Endothelial cell of umbilical vein (primary cell): ENCODE results near the gene SEC14L1. TPM values are rescaled to one million over a fixed set of nuclear protein-coding genes. Genes with fewer than 3 reads are reported as not detected.
A peak's percentile ranks its signal among the peaks of the same experiment; 100 is the strongest.

Experiments used
- BruUV-seq: library from RNA; stranded (reverse); fragments of 400-500 nt; replicated peaks from 2 replicates; lab custom pipeline; 2021; lab: Mats Ljungman, UMichigan
- CTCF ChIA-PET: fragments of 300-600, 350-600 bp; sonication (Branson Sonifier 250); formaldehyde crosslinking; loops from one replicate; lab custom pipeline; 2021; ENCODE audit warnings: antibody characterized with exemption, inconsistent platforms; lab: Charles Lee
- POLR2A ChIA-PET: fragments of 300-600, 350-600 bp; sonication (Branson Sonifier 250); formaldehyde crosslinking; loops from one replicate; lab custom pipeline; 2021; ENCODE audit warnings: antibody characterized with exemption, inconsistent platforms; lab: Charles Lee
- DNase-seq: peaks from one replicate; pipeline ENCODE4 v3.0.0-alpha.2; 2011; ENCODE audit warnings: low read depth, low spot score
- FAIRE-seq: peaks from 2 replicates; lab custom pipeline; 2011; peaks lifted over from hg19 to GRCh38; lab: Jason Lieb, UNC
- H2AFZ ChIP-seq: 2 replicates; pipeline ENCODE4 v1.6.0; 2012; ENCODE audit warnings: low read depth, low read length, control low read depth, inconsistent platforms
- H3K27ac ChIP-seq: 2 replicates; pipeline ENCODE4 v1.5.1; 2011; ENCODE audit warnings: low read depth, mild to moderate bottlenecking, control low read depth, low read length, moderate library complexity; ENCODE audit not compliant: insufficient read depth
- H3K27me3 ChIP-seq, 2 experiments: 2 replicates each; pipeline versions ENCODE4 v1.6.0 to v1.6.1; 2011; ENCODE audit warnings: low read length in 2 of 2, mixed read lengths in 1 of 2; ENCODE audit not compliant: control insufficient read depth in 2 of 2, insufficient read depth in 2 of 2
- H3K36me3 ChIP-seq, 2 experiments: 2 replicates in 1 of 2; 3 replicates in 1 of 2; pipeline ENCODE4 v1.5.1; 2011; ENCODE audit warnings: low read length in 2 of 2, mild to moderate bottlenecking in 1 of 2, moderate library complexity in 1 of 2; ENCODE audit not compliant: control insufficient read depth in 2 of 2, insufficient read depth in 2 of 2; ENCODE audit errors: extremely low read depth in 1 of 2
- H3K4me1 ChIP-seq: 3 replicates; pipeline ENCODE4 v1.5.1; 2011; ENCODE audit warnings: mild to moderate bottlenecking, low read length; ENCODE audit not compliant: control insufficient read depth, insufficient read depth; ENCODE audit errors: extremely low read depth
- H3K4me2 ChIP-seq: 2 replicates; pipeline ENCODE4 v1.6.1; 2011; ENCODE audit warnings: low read length, control low read depth, mixed read lengths; ENCODE audit not compliant: insufficient read depth
- H3K4me3 ChIP-seq, 3 experiments: fragments of 200-600 bp in 1 of 3; sonication (generic), shearing (Covaris generic) in 1 of 3; replicated peaks in 1 of 3; 2 replicates each; pipeline ENCODE4 v1.5.1; 2011 to 2016; ENCODE audit warnings: control low read depth in 3 of 3, low read length in 3 of 3, mild to moderate bottlenecking in 2 of 3, inconsistent platforms in 1 of 3, low read depth in 1 of 3, moderate library complexity in 1 of 3; ENCODE audit not compliant: insufficient read depth in 1 of 3
- H3K79me2 ChIP-seq: 2 replicates; pipeline ENCODE4 v1.6.0; 2012; ENCODE audit warnings: low read length, inconsistent platforms; ENCODE audit not compliant: control insufficient read depth, insufficient read depth
- H3K9ac ChIP-seq: replicated peaks from 2 replicates; pipeline ENCODE3; 2011; ENCODE audit warnings: low read length, control low read depth; ENCODE audit not compliant: insufficient read depth; ENCODE audit errors: extremely low read depth
- H3K9me1 ChIP-seq: replicated peaks from 3 replicates; pipeline ENCODE4 v1.6.0; 2011; ENCODE audit warnings: mild to moderate bottlenecking, low read length; ENCODE audit not compliant: control insufficient read depth, insufficient read depth; ENCODE audit errors: extremely low read depth
- H3K9me3 ChIP-seq: replicated peaks from 2 replicates; pipeline ENCODE4 v1.5.1; 2012; ENCODE audit warnings: low read length, inconsistent platforms; ENCODE audit not compliant: control insufficient read depth, insufficient read depth
- H4K20me1 ChIP-seq: replicated peaks from 2 replicates; pipeline ENCODE3; 2011; ENCODE audit warnings: mild to moderate bottlenecking, low read length; ENCODE audit not compliant: control insufficient read depth, insufficient read depth; ENCODE audit errors: extremely low read depth
- EZH2 ChIP-seq: IDR thresholded peaks from 2 replicates; pipeline ENCODE4 v1.6.1; 2012; ENCODE audit warnings: borderline replicate concordance, low read depth, mild to moderate bottlenecking, moderate library complexity, low read length, inconsistent platforms; ENCODE audit not compliant: severe bottlenecking
- FOS ChIP-seq: IDR thresholded peaks from 2 replicates; pipeline ENCODE4 v1.6.1; 2011; ENCODE audit warnings: mild to moderate bottlenecking, low read length, moderate library complexity, borderline replicate concordance; ENCODE audit not compliant: insufficient read depth
- GATA2 ChIP-seq: IDR thresholded peaks from 2 replicates; pipeline ENCODE4 v1.7.0; 2011; ENCODE audit warnings: low read depth, mild to moderate bottlenecking, moderate library complexity, mixed read lengths, low read length; ENCODE audit not compliant: insufficient read length, insufficient read depth
- JUN ChIP-seq: IDR thresholded peaks from 2 replicates; pipeline ENCODE4 v1.6.1; 2011; ENCODE audit warnings: borderline replicate concordance, low read depth; ENCODE audit not compliant: insufficient read length, insufficient read depth
- MYC ChIP-seq: IDR thresholded peaks from one replicate; pipeline ENCODE4 v1.6.1; 2011; ENCODE audit warnings: mild to moderate bottlenecking, low read depth, low read length
- POLR2A ChIP-seq: IDR thresholded peaks from 2 replicates; pipeline ENCODE4 v1.6.1; 2012; ENCODE audit warnings: low read depth, mild to moderate bottlenecking, control low read depth, low read length
- POLR2AphosphoS5 ChIP-seq: IDR thresholded peaks from 2 replicates; pipeline ENCODE4 v1.6.1; 2012; ENCODE audit warnings: low read depth, mild to moderate bottlenecking, control low read depth, low read length, moderate library complexity; ENCODE audit not compliant: insufficient read depth
- dilution Hi-C: fragments of 300-500 bp; cut with MboI; formaldehyde crosslinking; loops from one replicate; pipeline ENCODE4 v1.15.0; 2019; ENCODE audit warnings: low sequenced_read_pairs; ENCODE audit not compliant: extremely low pct_ligation_motif_present
- intact Hi-C: fragments of 100-400 bp; cut with micrococcal nuclease; formaldehyde crosslinking; loops from one replicate; pipeline ENCODE4 v1.10.0; 2022
- polyA plus RNA-seq, 4 experiments: library from polyadenylated mRNA; depleted of rRNA in 3 of 4; stranded (reverse) in 3 of 4; unstranded in 1 of 4; fragments of >200 nt; gene quantifications; 2 replicates each; pipeline versions ENCODE4 v1.2.1 to v1.2.3, GENCODE V29; 2011 to 2012; ENCODE audit warnings: missing spikeins in 1 of 4
- total RNA-seq: library from RNA; stranded (reverse); gene quantifications from 2 replicates; pipeline ENCODE4 v1.2.3, GENCODE V29; 2021
- TF ChIP-seq, protein P1 (sequence below): IDR thresholded peaks from 2 replicates; pipeline ENCODE4 v1.6.1; 2011; ENCODE audit not compliant: insufficient read depth, insufficient read length
- TF ChIP-seq, protein P2 (sequence below), 2 donors: IDR thresholded peaks; 1 replicate in 1 of 2; 2 replicates in 1 of 2; pipeline ENCODE4 v1.5.1; 2011; ENCODE audit warnings: low read length in 2 of 2, mild to moderate bottlenecking in 2 of 2, moderate library complexity in 2 of 2, control low read depth in 1 of 2, inconsistent platforms in 1 of 2, low read depth in 1 of 2; ENCODE audit not compliant: insufficient read depth in 1 of 2; ENCODE audit errors: extremely low read depth in 1 of 2

The SEC14L1 gene
- total and polyA plus RNA-seq, 2 donors (not counting 3 experiments of a cell fraction or from before 2014, with no cell fraction given) = 215 to 631 TPM

DNA sequence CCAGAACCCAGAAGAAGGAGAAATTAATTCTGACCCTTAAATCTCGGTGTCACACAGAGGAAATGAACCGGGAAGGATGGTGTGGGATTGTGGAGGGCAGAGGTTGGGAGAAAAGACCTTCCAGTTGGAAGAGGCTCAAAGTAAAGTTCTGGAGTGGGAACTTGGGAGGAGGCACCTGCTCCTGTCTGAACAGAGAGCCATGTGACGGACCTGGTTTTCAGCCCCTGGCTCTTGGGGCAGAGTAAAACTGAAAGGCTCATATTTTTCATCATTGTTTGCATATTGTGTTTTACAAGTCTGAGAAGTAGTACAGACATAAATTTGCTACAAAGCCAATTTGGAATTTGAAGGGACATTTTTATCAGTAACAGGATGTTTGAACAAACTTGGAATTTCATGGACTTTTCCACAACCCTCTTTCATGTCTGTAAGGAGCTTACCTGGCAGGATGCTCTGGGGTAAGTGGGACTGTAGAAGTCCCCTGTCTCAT is 24.4 kb upstream of the SEC14L1 start:
- BruUV-seq = TSS peak; percentile 8
- no peak overlapping the region for H3K4me3 ChIP-seq
- ChIA-PET POLR2A (no interaction called here), CTCF (no interaction called here)
- no peaks in the 10 kb centered on the region for H3K79me2 ChIP-seq
- dilution Hi-C loops (no loop called here), intact Hi-C loops (no loop called here)
- H3K27me3 ChIP-seq = no peaks in the 10 kb centered on the region
- H3K9me1 ChIP-seq = no peaks in the 10 kb centered on the region
- peak overlapping the region; percentile 36 for H3K9ac ChIP-seq
- peak overlapping the region; percentile 51 for H3K4me2 ChIP-seq
- H3K9me3 ChIP-seq = no peaks in the 10 kb centered on the region
- TF ChIP-seq, protein P1, sequence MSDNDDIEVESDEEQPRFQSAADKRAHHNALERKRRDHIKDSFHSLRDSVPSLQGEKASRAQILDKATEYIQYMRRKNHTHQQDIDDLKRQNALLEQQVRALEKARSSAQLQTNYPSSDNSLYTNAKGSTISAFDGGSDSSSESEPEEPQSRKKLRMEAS = no peak
- TF ChIP-seq POLR2A (no peak), FOS (no peak), MYC (no peak)
- DNase-seq (peak; percentile 84), FAIRE-seq (peak; percentile 67)
- H3K4me1 ChIP-seq = peaks cover 53% of the 10 kb centered on the region
- H3K27ac ChIP-seq = peak overlapping the region; percentile 95
- H4K20me1 ChIP-seq = no peaks in the 10 kb centered on the region
- peaks cover 0 to 4% of the 10 kb centered on the region in 2 experiments for H3K36me3 ChIP-seq
- no peak overlapping the region for H2AFZ ChIP-seq

DNA sequence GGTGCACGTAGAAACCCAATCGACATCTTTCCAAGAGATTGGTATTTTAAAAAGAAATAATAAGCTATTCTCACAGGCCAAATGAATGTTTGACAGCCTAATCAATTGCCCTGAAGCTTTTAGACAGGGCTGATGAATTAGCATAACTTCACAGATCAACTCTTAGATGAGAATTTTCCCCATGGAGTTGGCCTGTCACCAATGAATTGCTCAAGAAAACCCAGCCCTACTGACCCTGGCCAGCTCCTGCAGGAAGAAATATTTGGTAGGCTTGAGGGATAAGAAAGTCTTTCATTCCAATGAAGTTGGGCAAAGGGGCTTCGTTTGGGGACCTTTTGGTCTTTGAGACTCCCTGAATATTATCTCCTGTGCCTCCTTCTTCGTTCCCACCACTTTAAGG is 23.4 kb upstream of the SEC14L1 start:
- CTCF ChIA-PET = interaction anchor here (1.0 kb wide), 1 partner anchor 29 kb away, joined by 7 read pairs; no protein-coding TSS in a partner anchor
- DNase-seq = no peak
- TF ChIP-seq FOS (no peak), POLR2AphosphoS5 (no peak), MYC (no peak), GATA2 (no peak), POLR2A (no peak), JUN (no peak), EZH2 (no peak)
- TF ChIP-seq, protein P2, sequence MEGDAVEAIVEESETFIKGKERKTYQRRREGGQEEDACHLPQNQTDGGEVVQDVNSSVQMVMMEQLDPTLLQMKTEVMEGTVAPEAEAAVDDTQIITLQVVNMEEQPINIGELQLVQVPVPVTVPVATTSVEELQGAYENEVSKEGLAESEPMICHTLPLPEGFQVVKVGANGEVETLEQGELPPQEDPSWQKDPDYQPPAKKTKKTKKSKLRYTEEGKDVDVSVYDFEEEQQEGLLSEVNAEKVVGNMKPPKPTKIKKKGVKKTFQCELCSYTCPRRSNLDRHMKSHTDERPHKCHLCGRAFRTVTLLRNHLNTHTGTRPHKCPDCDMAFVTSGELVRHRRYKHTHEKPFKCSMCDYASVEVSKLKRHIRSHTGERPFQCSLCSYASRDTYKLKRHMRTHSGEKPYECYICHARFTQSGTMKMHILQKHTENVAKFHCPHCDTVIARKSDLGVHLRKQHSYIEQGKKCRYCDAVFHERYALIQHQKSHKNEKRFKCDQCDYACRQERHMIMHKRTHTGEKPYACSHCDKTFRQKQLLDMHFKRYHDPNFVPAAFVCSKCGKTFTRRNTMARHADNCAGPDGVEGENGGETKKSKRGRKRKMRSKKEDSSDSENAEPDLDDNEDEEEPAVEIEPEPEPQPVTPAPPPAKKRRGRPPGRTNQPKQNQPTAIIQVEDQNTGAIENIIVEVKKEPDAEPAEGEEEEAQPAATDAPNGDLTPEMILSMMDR (IDR thresholded peaks at IDR 0.05; ENCODE audit: extremely low read depth in 1 of 2, insufficient read depth in 1 of 2, low read depth in 1 of 2, low read length in 2 of 2) = no peak
- TF ChIP-seq, protein P1 = no peak
- no peaks in the 10 kb centered on the region for H3K9me1 ChIP-seq
- peak overlapping the region; percentile 71 for H3K9ac ChIP-seq
- H3K36me3 ChIP-seq = peaks cover 0 to 4% of the 10 kb centered on the region in 2 experiments
- H3K79me2 ChIP-seq = no peaks in the 10 kb centered on the region
- no peak overlapping the region for H2AFZ ChIP-seq
- intact Hi-C loops (no loop called here), dilution Hi-C loops (no loop called here)
- H3K27ac ChIP-seq = peak overlapping the region; percentile 95
- FAIRE-seq = no peak
- no peaks in the 10 kb centered on the region for H4K20me1 ChIP-seq
- peaks cover 61% of the 10 kb centered on the region for H3K4me1 ChIP-seq
- H3K27me3 ChIP-seq = no peaks in the 10 kb centered on the region
- POLR2A ChIA-PET = no interaction called here
- no peak overlapping the region for H3K4me3 ChIP-seq
- no peak overlapping the region for H3K4me2 ChIP-seq
- no peaks in the 10 kb centered on the region for H3K9me3 ChIP-seq
- no TSS peak for BruUV-seq
